Hepatocyte (in vitro differentiated cells): ENCODE measurements around the gene ACBD7. TPM values are rescaled to one million over a fixed set of nuclear protein-coding genes. Genes with fewer than 3 reads are reported as not detected.

Experiments used
- DNase-seq: peaks from one replicate; pipeline ENCODE4 v3.0.0-alpha.2; 2016; ENCODE audit warnings: low spot score
- H2AFZ ChIP-seq: fragments of 200-600 bp; sonication (generic); 2 replicates; pipeline ENCODE4 v1.6.0; 2016; ENCODE audit warnings: antibody characterized with exemption, mild to moderate bottlenecking
- H3K27ac ChIP-seq: fragments of 200-600 bp; sonication (generic); 2 replicates; pipeline ENCODE4 v1.5.1; 2016; ENCODE audit warnings: mild to moderate bottlenecking
- H3K27me3 ChIP-seq: fragments of 200-600 bp; sonication (generic); 2 replicates; pipeline ENCODE4 v1.6.1; 2016
- H3K36me3 ChIP-seq: fragments of 200-600 bp; sonication (generic); replicated peaks from 2 replicates; pipeline ENCODE4 v1.5.1; 2016; ENCODE audit warnings: low read depth; ENCODE audit not compliant: insufficient read depth
- H3K4me1 ChIP-seq: fragments of 200-600 bp; sonication (generic); 2 replicates; pipeline ENCODE4 v1.5.1; 2016; ENCODE audit warnings: mild to moderate bottlenecking, moderate library complexity; ENCODE audit not compliant: insufficient read depth
- H3K4me2 ChIP-seq: fragments of 200-600 bp; sonication (generic); 2 replicates; pipeline ENCODE4 v1.6.0; 2016
- H3K4me3 ChIP-seq: fragments of 200-600 bp; sonication (generic); 2 replicates; pipeline ENCODE4 v1.5.1; 2016; ENCODE audit warnings: mild to moderate bottlenecking
- H3K79me2 ChIP-seq: fragments of 200-600 bp; sonication (generic); 2 replicates; pipeline ENCODE4 v1.6.0; 2017; ENCODE audit warnings: mild to moderate bottlenecking
- H3K9me2 ChIP-seq: fragments of 200-600 bp; sonication (generic); replicated peaks from 2 replicates; pipeline ENCODE4 v1.6.0; 2017; ENCODE audit warnings: mild to moderate bottlenecking; ENCODE audit not compliant: insufficient read depth
- H3K9me3 ChIP-seq: fragments of 200-600 bp; sonication (generic); 2 replicates; pipeline ENCODE4 v1.5.1; 2016; ENCODE audit warnings: low read depth, mild to moderate bottlenecking
- H4K20me1 ChIP-seq: fragments of 200-600 bp; sonication (generic); 2 replicates; pipeline ENCODE4 v1.6.0; 2016; ENCODE audit warnings: mild to moderate bottlenecking; ENCODE audit not compliant: insufficient read depth, poor library complexity, severe bottlenecking
- CTCF ChIP-seq: fragments of 200-600 bp; sonication (generic); IDR thresholded peaks from 2 replicates; pipeline ENCODE4 v1.5.1; 2016; ENCODE audit warnings: antibody characterized with exemption, mild to moderate bottlenecking; ENCODE audit not compliant: poor library complexity
- EZH2 ChIP-seq: fragments of 200-600 bp; sonication (generic); IDR thresholded peaks from 2 replicates; pipeline ENCODE4 v1.6.1; 2016; ENCODE audit warnings: antibody characterized with exemption, mild to moderate bottlenecking, borderline replicate concordance
- EZH2phosphoT487 ChIP-seq: fragments of 200-600 bp; sonication (generic); IDR thresholded peaks from one replicate; pipeline ENCODE4 v1.6.1; 2018; ENCODE audit warnings: antibody characterized with exemption, mild to moderate bottlenecking, low read depth, moderate library complexity; ENCODE audit not compliant: unreplicated experiment, severe bottlenecking
- WGBS: methylation state at CpG from one replicate; pipeline ENCODE4 v1.1.6; 2016; ENCODE audit warnings: low lambda C conversion rate; ENCODE audit errors: missing lambda C conversion rate; 5-methylcytosine and 5-hydroxymethylcytosine counted together
- polyA plus RNA-seq: library from polyadenylated mRNA; unstranded; fragments of >200 nt; fragmentation: Nextera tagmentation; extraction: Ambion mirVana; gene quantifications from 2 replicates; pipeline ENCODE4 v1.2.1, GENCODE V29; 2016
- total RNA-seq: library from RNA; depleted of rRNA; stranded (reverse); fragments of >200 nt; gene quantifications from 2 replicates; pipeline ENCODE4 v1.2.3, GENCODE V29; 2014

ACBD7 gene
- total and polyA plus RNA-seq, 2 experiments from 2014 or later = 0.36 to 1.9 TPM

DNA sequence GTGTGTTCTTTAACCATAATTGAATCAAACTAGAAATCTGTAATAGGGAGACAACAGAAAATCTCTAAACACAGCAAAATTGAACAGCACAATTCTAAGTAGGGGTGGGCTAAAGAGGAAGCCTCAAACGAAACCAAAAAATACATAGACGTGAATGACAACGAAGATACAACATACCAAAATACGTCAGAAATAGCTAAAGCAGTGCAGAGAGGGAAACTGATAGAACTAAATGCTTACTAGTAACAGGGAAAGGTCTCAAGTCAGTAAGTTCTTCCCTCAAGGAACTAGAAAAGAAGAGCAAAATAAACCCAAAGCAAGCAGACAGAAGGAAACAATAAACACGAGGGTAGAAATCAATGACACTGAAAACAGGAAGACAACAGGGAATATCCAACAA is 27.6 kb upstream of the ACBD7 start:
- no peaks in the 10 kb centered on the region for H4K20me1 ChIP-seq
- H3K4me1 ChIP-seq = no peaks in the 10 kb centered on the region
- no peaks in the 10 kb centered on the region for H3K27me3 ChIP-seq
- no peak overlapping the region for H3K4me3 ChIP-seq
- no peaks in the 10 kb centered on the region for H3K9me3 ChIP-seq
- no peak overlapping the region for H3K27ac ChIP-seq
- H3K36me3 ChIP-seq = no peaks in the 10 kb centered on the region
- no peaks in the 10 kb centered on the region for H3K79me2 ChIP-seq
- TF ChIP-seq CTCF = no peak
- no peak for TF ChIP-seq EZH2
- no peak for TF ChIP-seq EZH2phosphoT487
- H3K4me2 ChIP-seq = no peak overlapping the region
- H2AFZ ChIP-seq = no peak overlapping the region
- WGBS = 99% methylated on average over 5 of the region's 5 CpGs
- DNase-seq = no peak
- no peaks in the 10 kb centered on the region for H3K9me2 ChIP-seq

DNA sequence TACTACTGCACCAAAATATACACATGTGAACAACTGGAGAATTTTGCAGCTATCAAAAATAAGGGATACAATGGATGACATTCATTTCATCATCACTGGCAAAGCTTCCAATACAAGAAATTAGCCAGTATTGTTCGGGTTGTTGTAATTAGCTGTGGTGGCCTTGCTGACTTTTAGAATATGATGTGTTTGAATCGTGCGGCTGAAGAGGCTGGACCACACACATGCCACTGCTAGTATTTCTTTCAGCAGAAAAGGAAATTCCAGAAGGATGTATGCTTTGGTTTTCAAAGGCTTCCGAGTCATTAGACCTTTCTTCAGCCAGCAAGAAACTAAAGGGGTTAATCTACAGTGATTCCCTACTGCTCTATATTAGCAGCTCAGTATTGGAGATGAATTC is 25.2 kb upstream of the ACBD7 start:
- Histone ChIP-seq H3K4me3 (no peak overlapping the region), H2AFZ (no peak overlapping the region), H3K9me3 (no peaks in the 10 kb centered on the region), H3K79me2 (no peaks in the 10 kb centered on the region), H3K4me1 (no peaks in the 10 kb centered on the region), H3K27ac (no peak overlapping the region), H3K9me2 (no peaks in the 10 kb centered on the region), H4K20me1 (no peaks in the 10 kb centered on the region), H3K36me3 (no peaks in the 10 kb centered on the region), H3K4me2 (no peak overlapping the region), H3K27me3 (no peaks in the 10 kb centered on the region)
- no peak for DNase-seq
- TF ChIP-seq EZH2 = no peak
- no peak for TF ChIP-seq CTCF
- TF ChIP-seq EZH2phosphoT487 = no peak
- WGBS = 95% methylated on average over 4 of the region's 4 CpGs

GRCh38 chr10:15112657-15113056 is 24.1 kb upstream of the ACBD7 start:
- no peaks in the 10 kb centered on the region for H3K9me2 ChIP-seq
- no peaks in the 10 kb centered on the region for H3K9me3 ChIP-seq
- H3K27me3 ChIP-seq = no peaks in the 10 kb centered on the region
- no peak overlapping the region for H3K4me2 ChIP-seq
- no peak for DNase-seq
- H3K27ac ChIP-seq = no peak overlapping the region
- no peaks in the 10 kb centered on the region for H3K79me2 ChIP-seq
- no peaks in the 10 kb centered on the region for H3K4me1 ChIP-seq
- no peaks in the 10 kb centered on the region for H4K20me1 ChIP-seq
- no peak overlapping the region for H3K4me3 ChIP-seq
- TF ChIP-seq EZH2phosphoT487 = no peak
- TF ChIP-seq EZH2 = no peak
- TF ChIP-seq CTCF = no peak
- H2AFZ ChIP-seq = no peak overlapping the region
- H3K36me3 ChIP-seq = no peaks in the 10 kb centered on the region
- 94% methylated on average over 13 of the region's 13 CpGs for WGBS
